ENCODE results near the gene MAN2C1.
"Not testable (repeated sequence)": the region's sequence is repeated elsewhere in the genome, so short reads cannot be mapped to it uniquely, and the experiment has no call there.

The MAN2C1 gene

GRCh38 chr15:75355369-75355768 is 13.0 kb downstream of the MAN2C1 start:
- TF ChIP-seq CTCF (IDR thresholded peaks at IDR 0.05; ENCODE audit: low read depth, low read length): no peak
- no peak overlapping the region for H3K4me3 ChIP-seq (ENCODE audit: low read depth, low read length)

GRCh38 chr15:75354454-75354853 is 14.0 kb downstream of the MAN2C1 start:
- no peak for TF ChIP-seq CTCF (IDR thresholded peaks at IDR 0.05; ENCODE audit: low read depth, low read length)
- no peak overlapping the region for H3K4me3 ChIP-seq (ENCODE audit: low read depth, low read length)

- H3K4me3 ChIP-seq (ENCODE audit: low read depth, low read length): no peak overlapping the region
- TF ChIP-seq CTCF (IDR thresholded peaks at IDR 0.05; ENCODE audit: low read depth, low read length): no peak
These were observed 14.8 kb downstream of the MAN2C1 start for GRCh38 chr15:75353604-75354003.

DNA sequence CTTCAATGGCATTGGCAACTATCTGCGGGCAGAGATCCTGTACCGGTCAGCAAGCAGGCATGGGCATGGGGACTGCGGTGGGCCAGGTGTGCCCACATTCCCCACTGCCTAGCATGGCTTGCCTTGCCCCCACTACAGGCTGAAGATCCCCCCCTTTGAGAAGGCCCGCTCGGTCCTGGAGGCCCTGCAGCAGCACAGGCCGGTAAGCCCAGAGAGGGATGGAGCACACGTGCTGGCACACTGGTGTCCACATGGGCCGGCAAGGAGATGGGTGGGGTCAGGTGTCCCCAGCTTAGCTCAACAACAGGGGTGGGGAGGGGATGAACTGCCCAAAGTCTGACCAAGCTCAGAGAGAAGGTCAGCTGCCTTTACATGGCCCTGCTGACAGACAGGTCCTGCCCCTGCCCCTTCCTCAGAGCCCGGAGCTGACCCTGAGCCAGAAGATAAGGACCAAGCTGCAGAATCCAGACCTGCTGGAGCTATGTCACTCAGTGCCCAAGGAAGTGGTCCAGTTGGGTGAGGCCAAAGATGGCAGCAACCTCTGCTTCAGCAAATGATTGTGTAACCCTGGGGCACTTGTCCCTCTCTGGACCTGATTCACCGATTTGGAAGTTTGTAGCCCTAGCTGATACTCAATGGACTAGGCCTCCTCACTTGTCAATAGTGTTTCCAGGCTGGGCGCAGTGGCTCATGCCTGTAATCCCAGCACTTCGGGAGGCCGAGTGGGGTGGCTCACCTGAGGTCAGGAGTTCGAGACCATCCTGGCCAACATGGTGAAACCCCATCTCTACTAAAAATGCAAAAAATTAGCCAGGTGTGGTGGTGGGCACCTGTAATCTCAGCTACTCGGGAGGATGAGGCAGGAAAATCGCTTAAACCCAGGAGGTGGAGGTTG is 16.0 kb downstream of the MAN2C1 start:
- no peak for TF ChIP-seq CTCF (IDR thresholded peaks at IDR 0.05; ENCODE audit: low read depth, low read length)
- no peak overlapping the region for H3K4me3 ChIP-seq (ENCODE audit: low read depth, low read length)

DNA sequence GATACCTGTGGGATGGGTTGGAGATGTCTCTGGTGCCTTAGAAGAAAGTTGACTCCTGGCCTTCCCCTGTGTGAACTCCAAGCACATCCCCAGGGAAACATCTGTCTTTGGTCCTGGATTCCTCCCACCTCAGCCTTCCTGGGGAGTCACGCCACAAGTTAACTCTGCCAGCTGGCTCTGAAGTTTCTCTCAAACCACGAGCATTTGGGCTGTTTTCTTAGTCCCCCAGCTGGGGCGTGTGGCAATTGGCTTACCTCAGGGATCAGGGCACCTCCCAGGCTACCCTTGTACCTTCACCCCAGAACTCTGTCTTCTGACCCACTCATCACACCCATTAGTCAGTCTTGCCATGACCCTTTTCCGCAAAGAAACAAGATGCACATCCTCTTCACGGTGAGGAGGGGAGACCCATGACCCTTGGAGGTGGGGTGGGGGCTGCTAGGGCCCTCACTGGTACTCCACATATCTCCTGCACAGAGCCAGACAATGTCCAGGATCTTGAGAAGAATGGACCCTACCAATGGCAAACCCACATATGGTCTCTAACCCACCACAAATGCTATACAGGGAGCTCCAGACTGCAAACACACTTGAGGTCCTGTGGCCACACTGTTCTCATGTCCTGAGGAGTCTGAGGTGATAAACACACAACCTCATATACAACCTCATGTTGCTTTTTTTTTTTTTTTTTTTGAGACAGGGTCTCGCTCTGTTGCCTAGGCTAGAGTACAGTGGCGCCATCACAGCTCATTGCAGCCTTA is 17.6 kb downstream of the MAN2C1 start:
- TF ChIP-seq CTCF (IDR thresholded peaks at IDR 0.05; ENCODE audit: low read depth, low read length): no peak
- H3K4me3 ChIP-seq (ENCODE audit: low read depth, low read length): no peak overlapping the region

DNA sequence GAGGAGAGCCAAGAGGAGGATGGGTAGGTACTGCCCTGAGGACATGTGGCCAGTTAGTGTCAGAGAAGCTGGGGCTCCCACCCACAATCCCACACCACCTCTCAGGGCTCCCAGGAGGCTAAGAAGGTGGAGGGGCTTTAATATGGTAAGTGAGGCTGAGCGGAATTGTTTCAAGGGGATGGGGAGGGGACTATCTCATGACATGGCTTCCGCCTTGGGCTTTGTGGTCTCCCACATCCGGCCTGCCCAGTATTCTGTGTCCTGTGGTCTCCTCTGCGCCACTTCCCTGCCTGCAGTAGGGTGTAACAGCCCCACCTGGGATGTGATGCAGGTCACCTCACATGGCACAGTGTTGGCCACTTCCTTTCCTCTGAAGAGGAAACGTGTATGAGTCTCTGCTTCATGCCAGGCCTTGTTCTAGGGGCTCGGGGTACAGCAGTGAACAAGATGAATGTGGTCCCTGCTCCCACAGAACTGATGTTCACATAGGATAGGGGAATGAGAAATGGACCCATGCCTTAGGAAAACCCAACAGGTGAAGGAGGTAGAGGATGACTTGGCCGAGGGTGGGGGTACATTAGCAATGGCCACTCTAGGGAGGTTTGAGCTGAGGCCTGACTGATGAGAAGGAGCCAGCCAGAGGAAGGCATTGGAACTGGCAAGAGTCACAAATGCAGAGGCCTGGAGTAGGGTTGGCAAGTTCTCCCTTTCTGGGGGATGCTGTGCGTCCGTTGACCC is 18.4 kb downstream of the MAN2C1 start:
- H3K4me3 ChIP-seq (ENCODE audit: low read depth, low read length): no peak overlapping the region

DNA sequence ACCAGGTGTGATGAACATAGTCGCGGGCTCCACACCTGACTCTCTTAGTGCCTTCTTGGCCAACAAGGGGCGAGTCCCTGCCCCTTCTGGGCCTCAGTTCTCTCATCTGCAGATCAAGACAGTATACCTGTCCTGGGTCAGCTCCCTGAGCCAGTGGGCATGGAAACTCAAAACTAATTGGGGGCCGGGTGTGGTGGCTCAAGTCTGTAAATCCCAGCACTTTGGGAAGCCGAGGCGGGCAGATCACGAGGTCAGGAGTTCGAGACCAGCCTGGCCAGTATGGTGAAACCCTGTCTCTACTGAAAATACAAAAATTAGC is 19.1 kb downstream of the MAN2C1 start:
- H3K4me3 ChIP-seq (ENCODE audit: low read depth, low read length): not testable (repeated sequence)

More for the DNA sequence above, 18.4 kb downstream of the MAN2C1 start:
- TF ChIP-seq CTCF (IDR thresholded peaks at IDR 0.05; ENCODE audit: low read depth, low read length): no peak

All from WI38 (cell line).